OCI-LY3 (cell line): ENCODE measurements around the gene H2BK1.

ENCODE experiments used
- EZH2phosphoT487 ChIP-seq: fragments of 200-600 bp; shearing (Covaris generic); IDR thresholded peaks from 2 replicates; pipeline ENCODE4 v1.6.1; 2018; ENCODE audit warnings: antibody characterized with exemption, mixed run types, low read depth
- TF ChIP-seq, protein P1 (sequence below): fragments of 200-600, 300-600 bp; sonication (generic); IDR thresholded peaks from 2 replicates; pipeline ENCODE4 v1.5.1; 2014; ENCODE audit warnings: antibody characterized with exemption, low read length, low read depth

DNA sequence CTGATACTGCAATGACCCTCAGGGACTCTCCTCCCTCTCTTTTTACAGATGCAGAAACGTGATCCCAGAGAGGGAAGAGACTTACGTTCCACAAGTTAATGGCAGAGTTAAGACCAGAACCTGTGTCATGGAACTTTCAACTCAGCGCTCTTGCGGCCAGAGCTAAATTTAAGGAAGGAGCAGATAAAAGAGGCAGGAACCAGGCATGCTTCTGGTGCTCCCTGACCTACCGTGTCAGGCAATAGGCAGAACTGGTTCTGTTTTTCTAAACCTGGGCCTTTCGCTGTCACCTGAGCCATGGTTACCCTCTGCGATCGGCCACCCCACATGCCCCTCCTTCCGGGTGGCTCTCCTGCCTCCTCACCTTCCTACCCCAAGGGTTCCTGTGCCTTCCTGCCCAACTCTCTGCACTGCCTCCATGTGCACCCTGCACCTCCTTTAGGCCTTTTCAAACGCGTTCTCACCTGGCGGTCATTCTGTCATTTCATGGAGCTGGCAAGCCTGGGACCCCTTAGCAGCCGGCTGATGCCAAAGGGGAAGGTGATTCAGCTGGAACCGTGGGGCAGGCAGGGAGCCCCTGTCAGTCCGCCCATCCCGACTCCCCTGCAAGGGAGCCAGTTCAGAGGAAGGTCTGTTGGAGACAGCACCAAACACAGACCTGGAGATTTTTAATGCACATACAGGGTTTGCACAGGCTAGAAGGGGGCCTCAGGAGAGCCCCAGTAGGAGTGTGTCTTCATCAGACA lies 35.1 kb downstream of the H2BK1 start:
- no peak for TF ChIP-seq EZH2phosphoT487
- TF ChIP-seq, protein P1, sequence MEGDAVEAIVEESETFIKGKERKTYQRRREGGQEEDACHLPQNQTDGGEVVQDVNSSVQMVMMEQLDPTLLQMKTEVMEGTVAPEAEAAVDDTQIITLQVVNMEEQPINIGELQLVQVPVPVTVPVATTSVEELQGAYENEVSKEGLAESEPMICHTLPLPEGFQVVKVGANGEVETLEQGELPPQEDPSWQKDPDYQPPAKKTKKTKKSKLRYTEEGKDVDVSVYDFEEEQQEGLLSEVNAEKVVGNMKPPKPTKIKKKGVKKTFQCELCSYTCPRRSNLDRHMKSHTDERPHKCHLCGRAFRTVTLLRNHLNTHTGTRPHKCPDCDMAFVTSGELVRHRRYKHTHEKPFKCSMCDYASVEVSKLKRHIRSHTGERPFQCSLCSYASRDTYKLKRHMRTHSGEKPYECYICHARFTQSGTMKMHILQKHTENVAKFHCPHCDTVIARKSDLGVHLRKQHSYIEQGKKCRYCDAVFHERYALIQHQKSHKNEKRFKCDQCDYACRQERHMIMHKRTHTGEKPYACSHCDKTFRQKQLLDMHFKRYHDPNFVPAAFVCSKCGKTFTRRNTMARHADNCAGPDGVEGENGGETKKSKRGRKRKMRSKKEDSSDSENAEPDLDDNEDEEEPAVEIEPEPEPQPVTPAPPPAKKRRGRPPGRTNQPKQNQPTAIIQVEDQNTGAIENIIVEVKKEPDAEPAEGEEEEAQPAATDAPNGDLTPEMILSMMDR: no peak
